ENCODE measurements around the gene MC2R.

The MC2R gene

GRCh38 chr18:13912601-13913000 lies 2.7 kb downstream of the MC2R start:
- Histone ChIP-seq H3K4me3 (ENCODE audit: insufficient read depth in 1 of 2, low read depth in 1 of 2, low read length in 2 of 2) (no peak overlapping the region), H2BK5ac (ENCODE audit: low read depth, low read length, poor library complexity, severe bottlenecking) (no peak overlapping the region), H3K36me3 (ENCODE audit: control insufficient read depth in 1 of 2, insufficient read depth in 2 of 2, low read depth in 1 of 2, low read length in 2 of 2) (no peaks in the 10 kb centered on the region), H3K14ac (ENCODE audit: low read length in 2 of 2) (no peak overlapping the region), H3K4me1 (ENCODE audit: control insufficient read depth, insufficient read depth, low read depth, low read length) (no peaks in the 10 kb centered on the region), H3K18ac (ENCODE audit: low read depth in 1 of 2, low read length in 2 of 2) (no peak overlapping the region), H2BK15ac (ENCODE audit: low read depth, poor library complexity, severe bottlenecking) (no peak overlapping the region), H4K8ac (ENCODE audit: low read length) (no peak overlapping the region), H3K9me3 (ENCODE audit: control insufficient read depth, low read length) (no peaks in the 10 kb centered on the region), H2AFZ (ENCODE audit: low read depth, low read length) (no peak overlapping the region), H2BK12ac (ENCODE audit: low read length in 2 of 2) (no peak overlapping the region), H3K79me1 (replicated peaks; ENCODE audit: low read length, poor library complexity, severe bottlenecking) (no peaks in the 10 kb centered on the region), H3K27me3 (ENCODE audit: control insufficient read depth in 1 of 2, insufficient read depth in 1 of 2, low read length in 2 of 2) (peaks cover 0 to 2% of the 10 kb centered on the region in 2 experiments), H3K23ac (ENCODE audit: low read length in 2 of 2) (no peak overlapping the region), H4K91ac (ENCODE audit: low read length) (no peak overlapping the region), H3K27ac (ENCODE audit: low read length, poor library complexity, severe bottlenecking) (no peak overlapping the region), H2BK120ac (ENCODE audit: low read depth, low read length) (no peak overlapping the region), H2AK5ac (ENCODE audit: low read length, severe bottlenecking) (no peak overlapping the region), H3K4ac (ENCODE audit: low read depth in 1 of 2, low read length in 2 of 2) (no peak overlapping the region), H3K4me2 (ENCODE audit: low read length, poor library complexity, severe bottlenecking) (no peak overlapping the region), H3K9ac (ENCODE audit: low read length) (no peak overlapping the region)
- no peak for DNase-seq
- WGBS = 93% methylated on average over 7 of the region's 9 CpGs

GRCh38 chr18:13910986-13911385 lies 4.3 kb downstream of the MC2R start:
- Histone ChIP-seq H2BK15ac (ENCODE audit: low read depth, poor library complexity, severe bottlenecking) (no peak overlapping the region), H3K23ac (ENCODE audit: low read length in 2 of 2) (no peak overlapping the region), H2BK120ac (ENCODE audit: low read depth, low read length) (no peak overlapping the region), H4K8ac (ENCODE audit: low read length) (no peak overlapping the region), H3K4ac (ENCODE audit: low read depth in 1 of 2, low read length in 2 of 2) (no peak overlapping the region), H2AK5ac (ENCODE audit: low read length, severe bottlenecking) (no peak overlapping the region), H4K91ac (ENCODE audit: low read length) (no peak overlapping the region), H3K9ac (ENCODE audit: low read length) (no peak overlapping the region), H2AFZ (ENCODE audit: low read depth, low read length) (no peak overlapping the region), H3K14ac (ENCODE audit: low read length in 2 of 2) (no peak overlapping the region), H3K4me2 (ENCODE audit: low read length, poor library complexity, severe bottlenecking) (no peak overlapping the region), H3K27ac (ENCODE audit: low read length, poor library complexity, severe bottlenecking) (no peak overlapping the region), H3K36me3 (ENCODE audit: control insufficient read depth in 1 of 2, insufficient read depth in 2 of 2, low read depth in 1 of 2, low read length in 2 of 2) (no peaks in the 10 kb centered on the region), H2BK12ac (ENCODE audit: low read length in 2 of 2) (no peak overlapping the region), H3K18ac (ENCODE audit: low read depth in 1 of 2, low read length in 2 of 2) (no peak overlapping the region), H3K4me1 (ENCODE audit: control insufficient read depth, insufficient read depth, low read depth, low read length) (no peaks in the 10 kb centered on the region), H3K9me3 (ENCODE audit: control insufficient read depth, low read length) (no peaks in the 10 kb centered on the region), H3K27me3 (ENCODE audit: control insufficient read depth in 1 of 2, insufficient read depth in 1 of 2, low read length in 2 of 2) (peaks cover 0 to 2% of the 10 kb centered on the region in 2 experiments), H3K4me3 (ENCODE audit: insufficient read depth in 1 of 2, low read depth in 1 of 2, low read length in 2 of 2) (no peak overlapping the region), H3K79me1 (replicated peaks; ENCODE audit: low read length, poor library complexity, severe bottlenecking) (no peaks in the 10 kb centered on the region), H2BK5ac (ENCODE audit: low read depth, low read length, poor library complexity, severe bottlenecking) (no peak overlapping the region)
- 83% methylated on average over 6 of the region's 6 CpGs for WGBS
- DNase-seq = no peak

- no peak overlapping the region for H3K4me2 ChIP-seq (ENCODE audit: low read length, poor library complexity, severe bottlenecking)
- no peak overlapping the region for H2BK5ac ChIP-seq (ENCODE audit: low read depth, low read length, poor library complexity, severe bottlenecking)
- H4K8ac ChIP-seq (ENCODE audit: low read length) = no peak overlapping the region
- H3K14ac ChIP-seq (ENCODE audit: low read length in 2 of 2) = no peak overlapping the region
- H3K27ac ChIP-seq (ENCODE audit: low read length, poor library complexity, severe bottlenecking) = no peak overlapping the region
- H3K4ac ChIP-seq (ENCODE audit: low read depth in 1 of 2, low read length in 2 of 2) = no peak overlapping the region
- no peak overlapping the region for H2BK15ac ChIP-seq (ENCODE audit: low read depth, poor library complexity, severe bottlenecking)
- no peaks in the 10 kb centered on the region for H3K36me3 ChIP-seq (ENCODE audit: control insufficient read depth in 1 of 2, insufficient read depth in 2 of 2, low read depth in 1 of 2, low read length in 2 of 2)
- H2BK120ac ChIP-seq (ENCODE audit: low read depth, low read length) = no peak overlapping the region
- H3K79me1 ChIP-seq (replicated peaks; ENCODE audit: low read length, poor library complexity, severe bottlenecking) = no peaks in the 10 kb centered on the region
- no peak overlapping the region for H3K4me3 ChIP-seq (ENCODE audit: insufficient read depth in 1 of 2, low read depth in 1 of 2, low read length in 2 of 2)
- no peak overlapping the region for H4K91ac ChIP-seq (ENCODE audit: low read length)
- no peaks in the 10 kb centered on the region for H3K9me3 ChIP-seq (ENCODE audit: control insufficient read depth, low read length)
- no peak overlapping the region for H2BK12ac ChIP-seq (ENCODE audit: low read length in 2 of 2)
- DNase-seq = no peak
- H3K9ac ChIP-seq (ENCODE audit: low read length) = no peak overlapping the region
- H2AFZ ChIP-seq (ENCODE audit: low read depth, low read length) = no peak overlapping the region
- H2AK5ac ChIP-seq (ENCODE audit: low read length, severe bottlenecking) = no peak overlapping the region
- H3K27me3 ChIP-seq (ENCODE audit: control insufficient read depth in 1 of 2, insufficient read depth in 1 of 2, low read length in 2 of 2) = peaks cover 0 to 2% of the 10 kb centered on the region in 2 experiments
- no peaks in the 10 kb centered on the region for H3K4me1 ChIP-seq (ENCODE audit: control insufficient read depth, insufficient read depth, low read depth, low read length)
- no peak overlapping the region for H3K23ac ChIP-seq (ENCODE audit: low read length in 2 of 2)
- no peak overlapping the region for H3K18ac ChIP-seq (ENCODE audit: low read depth in 1 of 2, low read length in 2 of 2)
Measured at GRCh38 chr18:13910501-13910900, 4.8 kb downstream of the MC2R start.

GRCh38 chr18:13909141-13909940 lies 6.0 kb downstream of the MC2R start:
- no peak overlapping the region for H2BK120ac ChIP-seq (ENCODE audit: low read depth, low read length)
- H2AFZ ChIP-seq (ENCODE audit: low read depth, low read length) = no peak overlapping the region
- no peaks in the 10 kb centered on the region for H3K36me3 ChIP-seq (ENCODE audit: control insufficient read depth in 1 of 2, insufficient read depth in 2 of 2, low read depth in 1 of 2, low read length in 2 of 2)
- no peaks in the 10 kb centered on the region for H3K4me1 ChIP-seq (ENCODE audit: control insufficient read depth, insufficient read depth, low read depth, low read length)
- no peaks in the 10 kb centered on the region for H3K79me1 ChIP-seq (replicated peaks; ENCODE audit: low read length, poor library complexity, severe bottlenecking)
- WGBS = 66% methylated on average over 4 of the region's 4 CpGs
- H3K9me3 ChIP-seq (ENCODE audit: control insufficient read depth, low read length) = no peaks in the 10 kb centered on the region
- H2AK5ac ChIP-seq (ENCODE audit: low read length, severe bottlenecking) = no peak overlapping the region
- H4K91ac ChIP-seq (ENCODE audit: low read length) = no peak overlapping the region
- no peak overlapping the region for H3K14ac ChIP-seq (ENCODE audit: low read length in 2 of 2)
- no peak overlapping the region for H3K4me3 ChIP-seq (ENCODE audit: insufficient read depth in 1 of 2, low read depth in 1 of 2, low read length in 2 of 2)
- no peak overlapping the region for H2BK15ac ChIP-seq (ENCODE audit: low read depth, poor library complexity, severe bottlenecking)
- no peak overlapping the region for H2BK12ac ChIP-seq (ENCODE audit: low read length in 2 of 2)
- DNase-seq = no peak
- H3K27me3 ChIP-seq (ENCODE audit: control insufficient read depth in 1 of 2, insufficient read depth in 1 of 2, low read length in 2 of 2) = peaks cover 0 to 2% of the 10 kb centered on the region in 2 experiments
- H3K4me2 ChIP-seq (ENCODE audit: low read length, poor library complexity, severe bottlenecking) = no peak overlapping the region
- H4K8ac ChIP-seq (ENCODE audit: low read length) = no peak overlapping the region
- no peak overlapping the region for H3K9ac ChIP-seq (ENCODE audit: low read length)
- no peak overlapping the region for H3K23ac ChIP-seq (ENCODE audit: low read length in 2 of 2)
- no peak overlapping the region for H2BK5ac ChIP-seq (ENCODE audit: low read depth, low read length, poor library complexity, severe bottlenecking)
- H3K4ac ChIP-seq (ENCODE audit: low read depth in 1 of 2, low read length in 2 of 2) = no peak overlapping the region
- no peak overlapping the region for H3K27ac ChIP-seq (ENCODE audit: low read length, poor library complexity, severe bottlenecking)
- no peak overlapping the region for H3K18ac ChIP-seq (ENCODE audit: low read depth in 1 of 2, low read length in 2 of 2)
